Measurements from ENCODE around the gene LRRC27.

Gene LRRC27

DNA sequence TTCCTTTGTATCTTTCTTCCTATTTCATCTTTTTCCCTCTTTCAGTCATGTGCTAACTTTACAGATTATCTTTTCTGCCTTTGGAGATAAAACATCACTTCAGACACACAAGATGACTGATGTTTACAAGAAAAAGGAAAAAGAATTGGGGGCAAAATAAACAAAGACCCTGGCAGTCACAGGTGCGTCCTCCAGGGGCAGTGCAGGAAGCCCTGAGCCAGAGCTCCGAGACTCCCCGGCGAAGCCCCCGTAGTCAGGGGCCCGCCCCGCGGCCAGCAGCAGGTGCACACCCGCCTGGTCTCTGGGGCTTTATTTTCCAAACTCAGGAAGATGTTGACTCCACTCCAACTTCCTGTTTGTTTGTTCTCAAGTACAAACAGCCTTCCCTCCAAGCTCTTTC, 34.5 kb upstream of the LRRC27 start:
- Mint-ChIP-seq H3K9me3 (no peaks in the 10 kb centered on the region), H3K27ac (no peak overlapping the region), H3K4me1 (ENCODE audit: low read depth) (peaks cover 11% of the 10 kb centered on the region), H3K27me3 (no peaks in the 10 kb centered on the region), H3K36me3 (ENCODE audit: low read depth) (no peaks in the 10 kb centered on the region), H3K4me3 (no peak overlapping the region)

DNA sequence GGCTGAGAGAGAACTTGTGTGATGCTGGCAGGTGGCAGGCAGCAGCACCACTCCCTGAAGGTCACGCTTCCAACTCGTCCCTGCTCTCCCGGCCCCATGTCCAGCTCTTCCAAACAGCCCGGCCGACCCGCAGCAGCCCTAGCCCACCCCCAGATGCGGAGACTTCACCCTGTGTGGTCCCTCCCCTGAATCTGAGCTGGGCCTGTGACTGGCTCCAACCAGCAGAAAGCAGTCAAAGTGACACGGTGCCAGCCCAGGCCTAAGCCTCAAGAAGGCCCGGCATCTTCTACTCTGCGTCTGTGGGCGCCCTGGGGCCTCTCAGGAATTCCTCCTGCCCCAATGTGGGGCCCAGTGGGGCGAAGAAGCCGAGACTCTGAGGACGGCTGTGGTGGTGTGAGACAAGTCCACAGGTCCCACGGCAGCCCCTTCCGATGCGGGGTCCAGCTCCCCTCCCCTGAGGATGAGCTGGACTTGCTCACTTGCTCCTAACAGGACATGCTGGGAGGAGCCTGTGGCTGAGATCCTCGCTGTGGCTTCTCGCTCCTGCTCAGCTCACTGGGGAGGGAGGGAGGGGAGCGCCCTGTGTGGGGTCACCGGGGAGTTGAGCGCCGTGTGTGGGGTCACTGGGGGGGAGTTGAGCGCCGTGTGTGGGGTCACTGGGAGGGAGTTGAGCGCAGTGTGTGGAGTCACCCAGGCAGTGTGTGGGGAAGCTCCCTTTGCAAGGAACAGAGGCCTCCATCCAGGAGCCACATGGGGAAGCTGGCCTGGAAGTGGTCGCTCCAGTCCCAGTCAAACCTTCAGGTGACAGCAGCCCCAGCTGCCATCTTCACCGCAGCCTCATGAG, 33.7 kb upstream of the LRRC27 start:
- H3K36me3 Mint-ChIP-seq (ENCODE audit: low read depth): no peaks in the 10 kb centered on the region
- H3K4me1 Mint-ChIP-seq (ENCODE audit: low read depth): peaks cover 11% of the 10 kb centered on the region
- H3K4me3 Mint-ChIP-seq: no peak overlapping the region
- no peak overlapping the region for H3K27ac Mint-ChIP-seq
- H3K27me3 Mint-ChIP-seq: no peaks in the 10 kb centered on the region
- H3K9me3 Mint-ChIP-seq: no peaks in the 10 kb centered on the region

DNA sequence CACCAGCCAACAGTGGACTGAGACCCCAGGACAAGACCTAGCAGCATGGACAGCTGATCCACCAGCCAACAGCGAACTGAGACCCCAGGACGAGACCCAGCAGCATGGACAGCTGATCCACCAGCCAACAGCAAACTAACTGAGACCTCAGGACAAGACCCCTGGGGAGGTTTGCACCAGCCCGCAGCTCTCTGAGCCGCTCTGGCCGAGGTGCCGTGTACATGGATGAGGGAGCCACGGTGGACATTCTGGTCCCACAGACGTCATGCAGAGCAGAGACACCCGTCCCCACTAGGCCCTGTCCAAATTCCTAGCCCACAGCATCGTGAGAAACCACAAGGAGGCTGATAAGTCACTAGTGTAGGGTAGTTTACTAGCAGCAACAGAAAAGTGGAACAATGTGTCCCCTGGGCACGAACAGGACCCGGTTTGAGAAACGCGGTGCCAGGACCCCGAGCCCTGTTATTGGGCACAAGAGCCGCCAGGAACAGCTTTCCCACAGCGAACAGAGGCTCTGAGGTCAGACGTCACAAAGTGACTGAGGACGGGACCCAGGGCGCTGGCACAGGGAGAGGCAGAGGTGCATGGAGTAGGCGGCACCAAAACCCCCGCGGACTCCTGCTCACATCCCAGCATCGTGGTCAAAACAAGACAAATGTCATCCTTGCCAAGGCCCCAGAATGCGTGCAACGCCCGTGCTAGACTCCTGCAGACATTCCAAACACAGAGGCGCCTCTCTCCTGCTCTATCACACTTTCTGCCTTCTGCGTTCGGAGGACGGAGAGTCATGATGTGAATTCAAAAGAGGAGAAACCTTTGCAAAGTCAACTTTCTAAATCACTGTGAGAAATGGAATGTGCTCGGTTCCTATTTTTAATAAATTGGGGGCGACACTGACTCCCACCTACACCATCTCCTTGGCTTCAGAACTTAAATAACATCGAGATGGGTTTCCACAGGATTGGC, 32.3 kb upstream of the LRRC27 start:
- Mint-ChIP-seq H3K4me3 (no peak overlapping the region), H3K27ac (no peak overlapping the region), H3K9me3 (no peaks in the 10 kb centered on the region), H3K27me3 (no peaks in the 10 kb centered on the region), H3K4me1 (ENCODE audit: low read depth) (peaks cover 11% of the 10 kb centered on the region), H3K36me3 (ENCODE audit: low read depth) (no peaks in the 10 kb centered on the region)

DNA sequence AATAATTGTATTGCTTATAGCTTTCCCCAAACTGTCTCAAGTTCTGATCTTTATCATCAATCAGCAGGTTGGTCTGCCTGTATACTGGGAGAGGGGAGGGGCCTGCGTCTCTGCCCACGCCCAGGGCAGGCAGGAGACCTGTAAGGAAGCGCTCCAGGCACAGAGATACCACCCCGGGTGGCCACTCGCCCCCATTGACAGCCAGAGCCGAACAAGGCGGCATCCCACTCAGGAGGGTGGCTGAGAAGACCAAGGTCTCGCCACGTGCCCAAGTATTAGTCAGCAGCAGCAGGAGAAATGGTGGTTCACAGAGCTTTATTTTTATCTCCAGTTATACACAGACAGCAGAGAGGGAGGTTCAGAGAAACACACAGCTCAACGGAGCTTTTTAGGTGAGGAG, 31.4 kb upstream of the LRRC27 start:
- Mint-ChIP-seq H3K9me3 (no peaks in the 10 kb centered on the region), H3K27ac (no peak overlapping the region), H3K36me3 (ENCODE audit: low read depth) (no peaks in the 10 kb centered on the region), H3K4me1 (ENCODE audit: low read depth) (peaks cover 4% of the 10 kb centered on the region), H3K4me3 (no peak overlapping the region), H3K27me3 (no peaks in the 10 kb centered on the region)

DNA sequence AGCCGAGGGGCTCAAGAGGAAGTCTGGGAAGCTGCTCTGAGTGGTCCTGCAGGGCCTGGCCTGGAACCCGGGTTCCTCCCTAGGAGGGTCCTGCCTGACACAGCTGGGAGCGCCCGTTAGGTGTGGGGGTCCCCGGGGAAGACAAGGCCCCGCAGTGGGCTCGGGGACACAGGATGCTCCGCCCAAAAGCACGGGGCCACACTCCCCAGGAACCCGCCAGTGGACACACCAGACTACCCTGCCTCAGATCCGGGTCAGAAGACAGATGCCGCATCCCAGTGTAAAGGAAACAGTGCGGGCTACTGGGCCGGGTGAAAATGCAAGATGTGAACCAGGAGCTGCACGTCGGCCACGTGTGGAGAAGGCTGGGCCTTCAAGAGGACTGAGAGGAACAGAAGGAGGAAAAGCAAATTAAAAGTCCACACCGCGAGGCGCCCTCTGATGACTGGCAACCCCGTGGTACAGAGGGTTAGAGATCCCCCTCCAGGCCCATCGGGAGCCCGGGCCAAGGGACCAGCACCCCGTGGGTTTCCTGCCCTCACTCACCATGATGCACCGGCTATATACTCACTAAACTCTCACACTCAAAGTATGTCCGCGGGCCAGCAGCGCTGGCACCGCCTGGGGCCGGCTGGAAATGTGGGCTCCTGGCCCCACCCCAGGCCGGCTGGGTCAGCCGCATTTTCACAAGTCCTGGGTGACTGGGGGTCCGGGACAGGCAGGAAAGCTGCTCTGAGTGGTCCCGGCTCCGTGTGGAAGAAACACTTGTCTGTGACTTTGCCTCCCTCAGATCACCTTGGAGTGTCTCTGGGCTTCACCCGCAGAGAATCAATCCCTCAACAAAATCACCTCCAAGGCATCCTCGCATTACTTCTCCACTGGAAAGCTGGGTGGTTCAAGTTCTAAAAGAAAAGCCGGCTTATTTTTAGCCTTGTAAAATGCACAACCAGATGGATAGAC, 30.3 kb upstream of the LRRC27 start:
- Mint-ChIP-seq H3K27ac (no peak overlapping the region), H3K4me1 (ENCODE audit: low read depth) (peaks cover 8% of the 10 kb centered on the region), H3K36me3 (ENCODE audit: low read depth) (no peaks in the 10 kb centered on the region), H3K27me3 (peaks cover 5% of the 10 kb centered on the region), H3K4me3 (no peak overlapping the region), H3K9me3 (no peaks in the 10 kb centered on the region)

DNA sequence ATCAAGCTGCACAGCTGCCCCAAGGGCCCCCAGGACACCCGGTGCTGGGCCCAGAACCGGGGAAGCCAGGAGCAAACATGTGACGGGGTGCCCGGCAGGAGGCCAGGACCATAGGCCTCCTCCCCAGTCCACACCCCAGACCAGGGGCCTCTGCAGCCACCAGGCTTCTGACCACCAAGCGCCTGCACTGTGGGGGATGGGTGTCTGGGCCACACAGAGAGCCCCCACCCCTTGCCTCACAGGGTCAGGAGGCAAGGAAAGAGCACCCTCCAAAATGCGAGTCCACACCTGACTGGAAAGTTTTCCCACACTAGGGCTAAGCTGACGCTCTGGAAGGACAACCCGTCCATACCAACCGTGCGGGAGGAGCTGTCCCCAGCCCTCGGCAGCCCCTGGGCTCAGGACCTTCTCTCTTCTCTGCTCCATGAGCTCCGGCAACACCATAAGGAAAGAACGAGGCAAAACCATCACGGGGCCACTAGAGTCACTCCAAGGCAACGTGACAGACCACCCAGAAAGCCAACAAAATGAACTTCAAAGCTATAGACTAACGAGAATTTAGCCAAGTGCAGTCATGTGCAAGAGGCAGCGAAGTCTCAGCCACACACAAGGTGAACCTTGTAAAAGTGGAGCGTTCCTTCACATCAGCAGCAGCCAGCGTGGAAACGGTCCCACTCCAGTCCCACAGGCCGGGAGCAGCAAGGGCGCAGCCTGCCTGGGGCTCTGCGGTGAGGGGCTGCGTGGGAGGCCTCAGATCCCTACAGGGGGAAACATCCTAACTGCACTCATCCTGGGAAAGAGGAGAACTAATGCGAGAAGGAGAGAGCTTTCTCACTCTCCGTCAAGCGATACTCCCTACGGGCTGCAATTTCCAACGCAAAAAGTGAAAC, 29.3 kb upstream of the LRRC27 start:
- no peak overlapping the region for H3K4me3 Mint-ChIP-seq

DNA sequence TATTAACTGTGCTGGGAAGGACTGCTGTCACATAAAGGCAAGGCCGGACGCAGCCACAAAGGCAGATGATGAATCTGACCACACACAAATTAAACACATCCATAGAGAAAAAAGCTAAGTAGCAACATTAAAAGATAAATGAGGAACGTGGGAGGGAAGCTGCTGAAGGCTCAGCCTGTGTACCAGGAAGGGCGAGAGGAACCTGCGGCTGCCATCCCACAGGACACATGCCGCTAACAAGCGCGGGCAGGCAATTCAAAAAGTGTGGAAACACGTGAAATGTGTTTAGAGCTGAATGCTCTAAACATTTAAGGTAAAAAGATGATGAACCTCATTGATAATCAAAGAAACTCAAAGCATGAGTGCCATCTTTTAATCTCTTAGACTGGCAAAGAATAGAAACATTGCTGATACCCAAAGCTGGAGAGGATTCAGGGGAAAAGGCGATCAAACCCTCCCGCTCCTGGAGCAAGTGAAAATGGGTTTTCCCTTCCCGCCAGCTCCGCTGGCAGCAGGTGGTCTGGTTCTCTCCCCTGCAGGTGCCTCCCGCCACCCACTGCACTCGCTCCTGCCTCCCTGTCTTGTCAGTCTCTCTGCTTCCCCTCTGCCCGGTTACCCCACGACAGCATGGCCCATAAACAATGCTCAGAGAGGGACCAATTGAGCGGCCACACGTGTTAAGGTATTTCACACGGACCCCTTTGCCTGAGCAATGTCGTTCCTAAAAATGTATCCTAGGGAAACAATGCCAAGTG, 28.5 kb upstream of the LRRC27 start:
- Mint-ChIP-seq H3K27me3 (peaks cover 5% of the 10 kb centered on the region), H3K27ac (no peak overlapping the region), H3K9me3 (no peaks in the 10 kb centered on the region), H3K4me3 (no peak overlapping the region), H3K36me3 (ENCODE audit: low read depth) (no peaks in the 10 kb centered on the region), H3K4me1 (ENCODE audit: low read depth) (peaks cover 8% of the 10 kb centered on the region)

More for the DNA sequence above, 29.3 kb upstream of the LRRC27 start:
- Mint-ChIP-seq H3K9me3 (no peaks in the 10 kb centered on the region), H3K4me1 (ENCODE audit: low read depth) (peaks cover 8% of the 10 kb centered on the region), H3K27me3 (peaks cover 5% of the 10 kb centered on the region), H3K36me3 (ENCODE audit: low read depth) (no peaks in the 10 kb centered on the region), H3K27ac (no peak overlapping the region)

DNA sequence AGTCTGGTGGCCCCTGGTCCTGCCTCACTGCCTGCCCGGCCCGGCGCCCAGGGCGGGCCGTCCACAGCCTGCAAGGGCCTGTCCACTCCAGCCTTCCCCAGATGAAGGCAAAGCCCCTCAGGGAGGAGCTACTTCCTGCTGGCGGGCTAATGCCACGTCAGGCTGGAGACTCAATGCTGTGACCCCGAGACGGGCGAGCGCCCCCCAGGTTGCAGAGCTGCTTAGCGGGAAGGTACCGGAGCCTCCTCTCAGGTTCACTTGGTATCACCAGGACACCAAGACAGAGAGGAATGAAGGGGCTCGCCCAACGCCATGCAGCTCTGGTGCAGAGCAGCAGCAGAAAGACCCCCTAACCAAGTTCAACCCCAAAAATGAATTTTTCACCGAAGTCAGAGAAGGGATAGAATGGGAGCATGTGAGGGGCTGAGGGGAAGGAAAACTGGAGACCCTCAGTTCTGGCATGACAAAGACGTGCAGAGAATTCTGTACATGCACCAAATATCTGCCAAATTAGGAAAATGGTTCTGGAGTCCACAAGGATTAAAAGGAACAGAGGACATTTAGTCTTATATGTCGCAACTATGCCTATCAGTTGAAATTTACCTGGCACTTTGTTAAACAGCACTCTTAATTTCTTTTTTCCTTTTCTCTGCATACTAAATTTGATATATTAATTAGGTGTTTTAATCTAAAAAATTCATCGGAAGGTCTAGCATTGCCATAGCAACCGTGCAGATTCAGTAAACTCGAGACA, 27.1 kb upstream of the LRRC27 start:
- Mint-ChIP-seq H3K36me3 (ENCODE audit: low read depth) (no peaks in the 10 kb centered on the region), H3K9me3 (no peaks in the 10 kb centered on the region), H3K27me3 (peaks cover 5% of the 10 kb centered on the region), H3K4me1 (ENCODE audit: low read depth) (peaks cover 12% of the 10 kb centered on the region), H3K27ac (no peak overlapping the region), H3K4me3 (no peak overlapping the region)

DNA sequence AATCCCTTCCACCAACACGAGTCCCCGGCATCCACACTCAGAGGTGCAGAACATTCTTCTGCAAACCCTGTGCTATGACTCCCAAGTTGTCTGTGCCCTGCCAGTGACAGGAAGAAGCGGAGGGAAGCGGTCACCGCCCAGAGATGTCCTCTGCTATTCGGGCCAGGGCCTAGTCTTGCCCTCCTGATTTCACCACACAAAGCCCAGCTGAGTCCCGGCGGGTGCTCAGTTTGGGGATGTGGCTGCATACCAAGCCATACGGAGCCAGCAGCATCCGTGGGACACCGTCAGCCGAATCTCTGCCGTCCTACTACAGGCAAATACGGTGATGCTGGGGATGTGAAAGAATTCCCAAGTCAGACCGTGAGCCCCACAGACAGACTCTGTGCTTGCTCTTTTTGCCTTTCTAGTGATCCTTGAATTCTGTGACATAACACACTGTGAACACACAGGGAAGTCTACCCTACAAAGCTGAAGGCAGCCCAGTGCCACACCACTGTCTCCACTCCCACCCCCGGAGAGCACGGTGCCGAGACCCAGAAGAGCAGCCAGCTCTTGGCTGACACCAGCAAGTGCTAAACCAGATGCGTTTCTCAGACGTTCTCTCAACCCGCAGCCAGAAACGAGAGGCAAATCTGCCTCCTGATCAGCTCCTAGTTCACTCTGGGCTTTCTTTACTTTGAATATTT, 26.2 kb upstream of the LRRC27 start:
- Mint-ChIP-seq H3K27me3 (peaks cover 9% of the 10 kb centered on the region), H3K27ac (no peak overlapping the region), H3K36me3 (ENCODE audit: low read depth) (no peaks in the 10 kb centered on the region), H3K4me1 (ENCODE audit: low read depth) (peaks cover 14% of the 10 kb centered on the region), H3K9me3 (no peaks in the 10 kb centered on the region), H3K4me3 (peak overlapping the region; percentile 91)

DNA sequence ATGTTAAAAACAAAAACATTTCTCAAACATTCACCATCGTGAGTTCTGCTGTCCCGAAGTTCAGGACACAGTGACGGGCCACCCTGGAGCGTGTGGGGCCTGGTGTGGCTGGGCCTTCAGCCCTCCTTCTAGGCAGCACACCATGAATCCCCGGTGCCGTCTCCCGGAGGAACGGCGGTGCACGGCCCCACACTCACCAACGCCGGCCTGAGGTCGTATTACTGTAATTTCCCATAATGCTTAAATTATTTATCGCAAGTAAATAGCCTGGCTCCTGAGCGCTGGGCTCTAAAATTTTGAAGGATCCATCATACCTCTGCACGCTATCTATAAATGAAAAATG, 25.7 kb upstream of the LRRC27 start:
- Mint-ChIP-seq H3K4me1 (ENCODE audit: low read depth) (peaks cover 19% of the 10 kb centered on the region), H3K27ac (no peak overlapping the region), H3K36me3 (ENCODE audit: low read depth) (no peaks in the 10 kb centered on the region), H3K9me3 (no peaks in the 10 kb centered on the region), H3K4me3 (peak overlapping the region; percentile 91), H3K27me3 (peaks cover 9% of the 10 kb centered on the region)

DNA sequence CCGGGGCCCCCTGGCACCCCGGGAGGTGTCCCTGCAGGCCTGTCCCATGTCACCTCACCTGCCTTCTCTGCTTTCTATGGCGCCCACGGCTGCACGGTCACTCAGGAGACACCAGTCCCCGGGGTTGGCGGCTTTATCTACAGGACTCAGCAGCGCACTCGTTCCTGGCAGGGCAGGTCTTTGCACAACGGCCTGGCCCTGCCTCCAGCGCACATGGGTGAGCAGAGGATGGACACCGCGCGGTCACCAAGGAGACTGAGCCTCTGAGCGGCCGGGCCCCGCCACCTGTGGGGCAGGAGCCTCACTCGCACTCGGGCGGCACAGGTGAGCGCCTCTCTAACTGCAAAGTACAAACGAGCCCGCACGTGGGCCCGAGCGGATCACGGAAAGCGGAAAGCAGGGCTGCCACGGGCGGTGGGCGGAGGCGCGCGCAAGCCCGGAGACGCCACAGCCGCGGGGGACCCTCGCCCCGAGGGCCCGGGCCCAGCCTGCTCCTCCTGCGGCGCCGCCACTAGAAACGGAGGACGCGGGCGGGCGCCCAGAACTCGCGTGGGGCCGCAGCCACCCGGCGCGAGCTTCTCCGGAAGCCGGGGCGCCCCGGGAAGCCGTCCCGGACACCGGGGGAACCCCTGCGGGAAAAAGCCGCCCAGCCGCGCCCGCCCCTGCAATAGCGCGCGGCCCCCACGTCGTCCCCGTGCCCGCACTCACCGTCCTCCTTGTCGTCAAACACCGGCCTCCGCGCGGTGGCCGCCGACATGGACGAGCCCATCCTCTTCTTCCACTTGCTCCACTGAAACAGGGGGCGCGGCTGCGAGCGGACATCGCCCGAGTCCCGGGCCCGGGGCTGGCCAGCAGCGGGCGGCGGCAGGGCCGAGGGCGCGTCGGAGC, 24.9 kb upstream of the LRRC27 start:
- Mint-ChIP-seq H3K27ac (peak overlapping the region; percentile 61), H3K9me3 (no peaks in the 10 kb centered on the region), H3K36me3 (ENCODE audit: low read depth) (no peaks in the 10 kb centered on the region), H3K27me3 (peaks cover 9% of the 10 kb centered on the region), H3K4me1 (ENCODE audit: low read depth) (peaks cover 19% of the 10 kb centered on the region), H3K4me3 (peak overlapping the region; percentile 91)

Data from stimulated activated naive CD8-positive, alpha-beta T cell treated with anti-CD3 and anti-CD28 coated beads, Interleukin-15, Interleukin-2, amounts not matched to agents 100 ng/mL and 50 ng/mL, for 24 hours (primary cell).